ENCODE measurements around the gene MAPK10. TPM values are rescaled to one million over a fixed set of nuclear protein-coding genes. Genes with fewer than 3 reads are reported as not detected.

Gene MAPK10
- total RNA-seq, 1 experiment from 2014 or later = 4.7 TPM

DNA sequence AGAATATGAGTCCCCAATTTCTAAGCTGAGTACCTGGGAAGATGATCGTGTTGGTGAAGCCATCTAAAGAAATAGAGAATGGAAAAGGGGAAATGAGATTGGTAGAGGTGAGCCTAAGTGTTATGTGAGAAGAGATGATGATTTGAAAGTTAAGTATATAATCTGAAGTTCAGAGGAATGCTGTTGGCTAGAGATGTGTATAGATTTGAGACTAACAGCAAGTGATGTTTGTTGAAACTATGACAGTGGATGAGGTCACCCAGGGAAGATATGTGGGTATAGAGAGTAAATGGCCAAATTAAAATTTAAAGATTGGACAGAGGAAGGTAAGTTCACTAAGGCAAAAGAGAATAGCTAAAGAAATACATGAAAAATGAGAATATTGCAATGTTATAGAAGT lies 324.2 kb downstream of the MAPK10 start:
- Histone ChIP-seq H3K4me1 (ENCODE audit: insufficient read depth, low read length) (peaks cover 2% of the 10 kb centered on the region; the same call in 1 of the 2 replicates), H2AFZ (ENCODE audit: low read length) (no peak overlapping the region), H3K27me3 (ENCODE audit: insufficient read depth, low read length) (no peaks in the 10 kb centered on the region), H2BK5ac (ENCODE audit: insufficient read length, low read length) (no peak overlapping the region), H3K79me1 (ENCODE audit: insufficient read depth, low read depth, low read length, poor library complexity, severe bottlenecking) (no peaks in the 10 kb centered on the region), H3K9me3 (ENCODE audit: control insufficient read depth, low read depth, low read length) (no peaks in the 10 kb centered on the region), H2AK5ac (ENCODE audit: insufficient read length, low read length) (no peak overlapping the region), H3K4ac (ENCODE audit: low read depth, low read length) (no peak overlapping the region), H3K9ac (ENCODE audit: extremely low read depth, insufficient read length, low read length) (no peak overlapping the region), H4K8ac (replicated peaks; ENCODE audit: insufficient read length, low read depth, low read length) (no peak overlapping the region), H2BK15ac (ENCODE audit: low read depth, low read length) (no peak overlapping the region), H3K27ac (ENCODE audit: insufficient read length, low read depth, low read length) (no peak overlapping the region), H3K4me2 (ENCODE audit: insufficient read depth, insufficient read length, low read length) (no peak overlapping the region), H3K79me2 (ENCODE audit: insufficient read depth, low read length) (no peaks in the 10 kb centered on the region), H2BK20ac (ENCODE audit: low read depth, low read length, poor library complexity, severe bottlenecking) (no peak overlapping the region), H3K14ac (ENCODE audit: insufficient read depth, low read length) (no peak overlapping the region), H3K18ac (ENCODE audit: insufficient read length, low read depth, low read length) (no peak overlapping the region), H2BK12ac (ENCODE audit: insufficient read length, low read depth, low read length) (no peak overlapping the region), H3K23ac (ENCODE audit: insufficient read length, low read depth, low read length) (no peak overlapping the region), H4K20me1 (ENCODE audit: control insufficient read depth, insufficient read depth, insufficient read length) (no peaks in the 10 kb centered on the region), H3K56ac (ENCODE audit: insufficient read length, low read depth, low read length) (no peak overlapping the region), H4K91ac (ENCODE audit: insufficient read length, low read depth, low read length) (no peak overlapping the region), H2BK120ac (ENCODE audit: low read depth, low read length, poor library complexity, severe bottlenecking) (no peak overlapping the region), H4K5ac (ENCODE audit: insufficient read length, low read depth, low read length) (no peak overlapping the region), H3T11ph (ENCODE audit: low read length) (no peak overlapping the region), H3K23me2 (ENCODE audit: insufficient read length, low read depth, low read length, poor library complexity, severe bottlenecking) (no peaks in the 10 kb centered on the region)
- peaks cover 4 to 14% of the 10 kb centered on the region in 2 experiments; a peak in 2 of 4 replicates for H3K4me1 Mint-ChIP-seq
- WGBS (ENCODE audit: extremely low coverage, insufficient read length, low lambda C conversion rate) = no CpG with 5 or more reads among the region's 1 CpG
- no peaks in the 10 kb centered on the region for H3K27me3 Mint-ChIP-seq (ENCODE audit: low read depth)
- TF ChIP-seq, protein P1, sequence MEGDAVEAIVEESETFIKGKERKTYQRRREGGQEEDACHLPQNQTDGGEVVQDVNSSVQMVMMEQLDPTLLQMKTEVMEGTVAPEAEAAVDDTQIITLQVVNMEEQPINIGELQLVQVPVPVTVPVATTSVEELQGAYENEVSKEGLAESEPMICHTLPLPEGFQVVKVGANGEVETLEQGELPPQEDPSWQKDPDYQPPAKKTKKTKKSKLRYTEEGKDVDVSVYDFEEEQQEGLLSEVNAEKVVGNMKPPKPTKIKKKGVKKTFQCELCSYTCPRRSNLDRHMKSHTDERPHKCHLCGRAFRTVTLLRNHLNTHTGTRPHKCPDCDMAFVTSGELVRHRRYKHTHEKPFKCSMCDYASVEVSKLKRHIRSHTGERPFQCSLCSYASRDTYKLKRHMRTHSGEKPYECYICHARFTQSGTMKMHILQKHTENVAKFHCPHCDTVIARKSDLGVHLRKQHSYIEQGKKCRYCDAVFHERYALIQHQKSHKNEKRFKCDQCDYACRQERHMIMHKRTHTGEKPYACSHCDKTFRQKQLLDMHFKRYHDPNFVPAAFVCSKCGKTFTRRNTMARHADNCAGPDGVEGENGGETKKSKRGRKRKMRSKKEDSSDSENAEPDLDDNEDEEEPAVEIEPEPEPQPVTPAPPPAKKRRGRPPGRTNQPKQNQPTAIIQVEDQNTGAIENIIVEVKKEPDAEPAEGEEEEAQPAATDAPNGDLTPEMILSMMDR (conservative IDR thresholded peaks at IDR 0.05) = no peak
- DNase-seq = no peak
- H3K4me3 Mint-ChIP-seq = no peak overlapping the region
- no peaks in the 10 kb centered on the region for H3K9me3 Mint-ChIP-seq
- no peak overlapping the region for H3K27ac Mint-ChIP-seq
- 0 out of 7 replicates have a peak, but pooled peaks cover 0 to 2% (median 0%) of the 10 kb centered on the region in 3 experiments for H3K36me3 Mint-ChIP-seq (ENCODE audit: insufficient read depth in 1 of 3, low read depth in 3 of 3)
